ENCODE data around the gene ZNF668. TPM values are rescaled to one million over a fixed set of nuclear protein-coding genes. Genes with fewer than 3 reads are reported as not detected.

The ZNF668 gene
- total and polyA plus RNA-seq, 3 donors from 2014 or later: 10.1 to 20.2 (median 17.2) TPM

DNA sequence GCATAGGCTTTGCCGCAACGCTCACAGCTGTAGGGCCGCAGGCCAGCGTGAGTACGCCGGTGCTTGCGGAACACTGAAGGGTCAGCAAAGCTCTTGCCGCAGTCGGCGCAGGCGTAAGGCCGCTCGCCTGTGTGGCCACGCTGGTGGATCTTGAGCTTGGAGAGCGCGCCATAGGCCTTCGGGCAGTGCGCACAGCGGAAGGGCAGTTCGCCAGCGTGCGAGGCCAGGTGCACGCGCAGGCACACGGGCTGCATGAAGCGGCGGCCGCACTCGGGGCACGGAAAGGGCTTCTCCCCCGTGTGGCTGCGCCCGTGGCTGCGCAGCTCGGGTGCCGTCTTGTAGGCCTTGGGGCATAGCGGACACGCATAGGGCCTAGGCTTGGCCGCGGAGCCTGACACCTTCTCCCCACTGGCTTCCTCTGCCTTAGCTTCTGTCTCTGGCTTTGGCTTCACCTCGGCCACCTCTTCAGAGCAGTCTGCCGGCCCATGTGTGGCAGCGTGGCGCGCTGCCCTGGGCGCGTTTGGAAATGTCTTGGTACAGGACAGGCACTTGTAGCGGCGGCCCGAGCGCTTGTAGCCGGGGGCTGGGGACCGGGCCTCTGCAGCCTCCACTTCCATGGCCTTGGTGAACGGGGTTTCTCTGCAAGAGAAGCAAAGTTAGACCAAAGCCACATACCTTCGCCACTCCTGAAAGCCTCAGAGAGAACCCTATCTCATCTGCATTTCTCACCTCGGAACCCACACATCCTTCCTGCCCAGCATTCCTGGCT lies 10.0 kb downstream of the ZNF668 start:
- 73 to 83% methylated on average over 34 to 56 of the region's 56 CpGs for WGBS, 2 donors
- peak overlapping the region; percentile 15 to 58 for H3K4me3 ChIP-seq
- H3K27me3 ChIP-seq: no peaks in the 10 kb centered on the region
- no peak overlapping the region for H3K27ac ChIP-seq
- H3K9me3 ChIP-seq: no peaks in the 10 kb centered on the region
- peaks cover 8% of the 10 kb centered on the region for H3K4me1 ChIP-seq
- peak; percentile 25 for DNase-seq
- TF ChIP-seq, protein P1, sequence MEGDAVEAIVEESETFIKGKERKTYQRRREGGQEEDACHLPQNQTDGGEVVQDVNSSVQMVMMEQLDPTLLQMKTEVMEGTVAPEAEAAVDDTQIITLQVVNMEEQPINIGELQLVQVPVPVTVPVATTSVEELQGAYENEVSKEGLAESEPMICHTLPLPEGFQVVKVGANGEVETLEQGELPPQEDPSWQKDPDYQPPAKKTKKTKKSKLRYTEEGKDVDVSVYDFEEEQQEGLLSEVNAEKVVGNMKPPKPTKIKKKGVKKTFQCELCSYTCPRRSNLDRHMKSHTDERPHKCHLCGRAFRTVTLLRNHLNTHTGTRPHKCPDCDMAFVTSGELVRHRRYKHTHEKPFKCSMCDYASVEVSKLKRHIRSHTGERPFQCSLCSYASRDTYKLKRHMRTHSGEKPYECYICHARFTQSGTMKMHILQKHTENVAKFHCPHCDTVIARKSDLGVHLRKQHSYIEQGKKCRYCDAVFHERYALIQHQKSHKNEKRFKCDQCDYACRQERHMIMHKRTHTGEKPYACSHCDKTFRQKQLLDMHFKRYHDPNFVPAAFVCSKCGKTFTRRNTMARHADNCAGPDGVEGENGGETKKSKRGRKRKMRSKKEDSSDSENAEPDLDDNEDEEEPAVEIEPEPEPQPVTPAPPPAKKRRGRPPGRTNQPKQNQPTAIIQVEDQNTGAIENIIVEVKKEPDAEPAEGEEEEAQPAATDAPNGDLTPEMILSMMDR (IDR thresholded peaks at IDR 0.05): no peak
- TF ChIP-seq POLR2A (IDR thresholded peaks at IDR 0.05): no peak
- intact Hi-C loops (cut with DNase I; ENCODE audit: low total_unique reads): no loop called here
- H3K36me3 ChIP-seq (ENCODE audit: low read depth, missing control alignments): no peaks in the 10 kb centered on the region

GRCh38 chr16:31063495-31063842 lies 10.6 kb downstream of the ZNF668 start:
- H3K27me3 ChIP-seq: no peaks in the 10 kb centered on the region
- TF ChIP-seq POLR2A (IDR thresholded peaks at IDR 0.05): no peak
- TF ChIP-seq, protein P1 (IDR thresholded peaks at IDR 0.05): no peak
- 49 to 68% methylated on average over 9 of the region's 9 CpGs for WGBS, 2 donors
- intact Hi-C loops (cut with DNase I; ENCODE audit: low total_unique reads): no loop called here
- no peaks in the 10 kb centered on the region for H3K9me3 ChIP-seq
- H3K4me3 ChIP-seq: peak overlapping the region; percentile 15 to 58
- H3K36me3 ChIP-seq (ENCODE audit: low read depth, missing control alignments): no peaks in the 10 kb centered on the region
- H3K4me1 ChIP-seq: peaks cover 8% of the 10 kb centered on the region
- DNase-seq: peak; percentile 75
- H3K27ac ChIP-seq: no peak overlapping the region

- no peaks in the 10 kb centered on the region for H3K27me3 ChIP-seq
- no peaks in the 10 kb centered on the region for H3K36me3 ChIP-seq (ENCODE audit: low read depth, missing control alignments)
- intact Hi-C loops (cut with DNase I; ENCODE audit: low total_unique reads): no loop called here
- no peaks in the 10 kb centered on the region for H3K9me3 ChIP-seq
- no peak overlapping the region for H3K27ac ChIP-seq
- DNase-seq: no peak
- WGBS, 2 donors: 78 to 84% methylated on average over 14 to 54 of the region's 54 CpGs
- TF ChIP-seq, protein P1 (IDR thresholded peaks at IDR 0.05): no peak
- no peak for TF ChIP-seq POLR2A (IDR thresholded peaks at IDR 0.05)
- peak overlapping the region; percentile 10 to 36 for H3K4me3 ChIP-seq
- H3K4me1 ChIP-seq: peaks cover 8% of the 10 kb centered on the region
Observed at GRCh38 chr16:31061813-31062440, 12.1 kb downstream of the ZNF668 start.

- Histone ChIP-seq H3K9me3 (no peaks in the 10 kb centered on the region), H3K27me3 (no peaks in the 10 kb centered on the region), H3K4me3 (peak overlapping the region; percentile 10 to 36), H3K36me3 (ENCODE audit: low read depth, missing control alignments) (no peaks in the 10 kb centered on the region), H3K4me1 (peaks cover 8% of the 10 kb centered on the region), H3K27ac (no peak overlapping the region)
- no peak for TF ChIP-seq POLR2A (IDR thresholded peaks at IDR 0.05)
- TF ChIP-seq, protein P1 (IDR thresholded peaks at IDR 0.05): no peak
- 70 to 90% methylated on average over 12 to 42 of the region's 42 CpGs for WGBS, 2 donors
- no peak for DNase-seq
- intact Hi-C loops (cut with DNase I; ENCODE audit: low total_unique reads): no loop called here
Observed at GRCh38 chr16:31061126-31061812, 12.8 kb downstream of the ZNF668 start.

All from testis (tissue), 3 donors.